Activated T-cell treated with anti-CD3 and anti-CD28 coated beads, Interleukin-2, amount 50 U/mL, for 1 hour (primary cell): ENCODE data around the gene RNF145.
"Not testable (repeated sequence)": the region's sequence is repeated elsewhere in the genome, so short reads cannot be mapped to it uniquely, and the experiment has no call there.

Experiments used
- DNase-seq: peaks from one replicate; pipeline ENCODE4 v3.0.0-alpha.2; 2020

Gene RNF145

GRCh38 chr5:159187719-159188118 is 21.6 kb downstream of the RNF145 start:
- DNase-seq = no peak

GRCh38 chr5:159186319-159186718 is 23.0 kb downstream of the RNF145 start:
- no peak for DNase-seq

GRCh38 chr5:159185773-159186172 is 23.6 kb downstream of the RNF145 start:
- DNase-seq = no peak

DNA sequence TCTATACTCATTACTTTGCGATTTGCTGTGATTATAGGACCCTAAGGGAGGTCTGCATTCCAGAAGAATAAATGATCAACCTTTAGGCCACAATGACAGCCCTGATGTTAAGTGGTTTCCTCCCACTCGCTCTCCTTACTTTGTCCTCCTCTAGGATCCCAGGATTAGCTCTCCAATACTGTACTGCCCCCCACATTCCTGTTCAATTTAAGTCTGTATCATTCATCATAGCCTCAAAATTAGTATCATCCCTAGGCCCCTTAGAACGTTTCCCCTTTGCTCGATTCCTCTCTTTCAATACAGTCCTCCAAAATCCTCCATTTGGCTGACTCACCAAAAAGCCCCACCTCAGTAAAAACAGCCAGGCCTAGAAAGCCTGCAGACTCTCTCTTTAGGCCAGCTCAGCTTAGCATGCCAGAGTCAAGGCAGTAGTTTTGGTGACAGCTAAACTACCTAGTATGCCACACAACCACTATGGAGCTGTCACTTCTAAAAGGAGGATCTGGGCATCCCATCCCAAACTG is 24.4 kb downstream of the RNF145 start:
- DNase-seq = no peak

- no peak for DNase-seq
These were observed 25.1 kb downstream of the RNF145 start for GRCh38 chr5:159184236-159184635.

DNA sequence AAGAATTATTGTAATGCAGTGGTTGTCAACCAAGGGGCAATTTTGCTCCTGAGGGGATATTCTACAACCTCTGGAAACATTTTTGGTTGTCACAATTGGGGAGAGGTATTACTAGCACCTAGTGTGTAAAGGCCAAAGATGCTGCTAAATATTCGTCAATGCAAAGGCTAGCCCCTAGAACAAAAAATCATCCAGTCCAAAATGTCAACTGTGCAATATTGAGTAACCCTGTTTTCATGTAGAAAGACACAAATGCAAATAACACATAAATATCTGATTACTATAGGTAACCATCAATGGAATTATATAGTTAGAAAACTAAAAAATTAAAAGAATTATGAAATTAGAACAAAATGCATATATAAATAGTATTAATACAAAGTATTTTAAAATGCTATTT is 26.1 kb downstream of the RNF145 start:
- DNase-seq = no peak

GRCh38 chr5:159182691-159183090 is 26.7 kb downstream of the RNF145 start:
- DNase-seq = no peak

- DNase-seq = no peak
These were observed 27.7 kb downstream of the RNF145 start for GRCh38 chr5:159181651-159182050.

DNA sequence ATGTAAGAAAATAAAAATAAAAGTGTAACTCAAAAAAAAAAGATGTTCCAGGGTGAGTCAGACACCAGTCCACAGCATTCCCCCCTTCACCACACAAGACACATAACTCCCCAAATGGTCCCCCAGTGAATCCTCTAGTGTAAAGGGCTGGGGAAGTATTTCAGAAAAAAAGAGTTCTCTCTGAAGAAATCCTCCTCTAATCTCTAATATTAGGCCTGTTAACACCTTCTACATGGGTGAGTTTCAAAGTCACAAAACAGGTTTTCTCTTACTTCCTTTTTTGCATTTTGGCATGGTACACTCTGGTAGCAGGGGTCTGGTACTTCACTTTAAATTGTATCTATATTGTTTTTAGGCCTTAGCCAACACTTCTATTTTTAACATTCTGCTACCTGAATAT is 28.2 kb downstream of the RNF145 start:
- DNase-seq = no peak

DNA sequence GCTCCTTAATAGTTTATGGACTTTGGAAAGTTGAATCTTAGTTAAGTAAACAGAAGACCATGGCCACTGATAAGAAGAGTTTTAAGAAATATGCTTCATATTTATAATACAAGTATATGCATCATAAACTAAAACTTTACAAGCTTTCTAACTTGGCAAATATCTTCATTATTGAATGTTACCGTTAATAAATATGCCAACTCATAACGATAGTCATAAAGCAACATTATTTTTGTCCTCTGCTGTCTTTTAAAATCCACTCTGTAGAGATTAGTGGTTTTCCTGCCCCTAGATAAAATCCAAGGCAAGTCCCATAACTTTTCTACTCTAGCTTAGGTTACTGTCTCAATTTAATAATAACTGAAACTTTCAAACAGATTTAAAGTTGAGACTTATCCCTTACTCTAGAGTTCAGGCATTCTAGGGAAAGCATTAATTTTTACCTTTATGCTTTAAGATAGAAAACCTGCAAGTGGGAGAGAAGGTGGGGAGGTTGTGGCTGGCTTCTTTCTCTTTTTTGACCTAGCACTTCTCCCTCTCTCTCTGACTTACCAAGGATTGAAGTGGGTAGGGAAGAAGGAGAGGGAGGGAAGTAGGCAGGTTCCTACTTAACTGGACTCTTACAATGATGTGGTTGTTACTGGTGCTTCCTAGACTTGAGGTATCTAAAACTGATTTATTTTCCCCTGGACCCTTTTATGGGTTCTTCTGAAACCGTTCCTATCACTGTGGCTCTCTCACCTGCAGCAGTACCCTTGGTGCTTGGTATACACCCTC is 29.6 kb downstream of the RNF145 start:
- no peak for DNase-seq

- DNase-seq = no peak
These were observed 30.4 kb downstream of the RNF145 start for GRCh38 chr5:159178978-159179377.

GRCh38 chr5:159175547-159175946 is 33.8 kb downstream of the RNF145 start:
- DNase-seq = no peak

DNA sequence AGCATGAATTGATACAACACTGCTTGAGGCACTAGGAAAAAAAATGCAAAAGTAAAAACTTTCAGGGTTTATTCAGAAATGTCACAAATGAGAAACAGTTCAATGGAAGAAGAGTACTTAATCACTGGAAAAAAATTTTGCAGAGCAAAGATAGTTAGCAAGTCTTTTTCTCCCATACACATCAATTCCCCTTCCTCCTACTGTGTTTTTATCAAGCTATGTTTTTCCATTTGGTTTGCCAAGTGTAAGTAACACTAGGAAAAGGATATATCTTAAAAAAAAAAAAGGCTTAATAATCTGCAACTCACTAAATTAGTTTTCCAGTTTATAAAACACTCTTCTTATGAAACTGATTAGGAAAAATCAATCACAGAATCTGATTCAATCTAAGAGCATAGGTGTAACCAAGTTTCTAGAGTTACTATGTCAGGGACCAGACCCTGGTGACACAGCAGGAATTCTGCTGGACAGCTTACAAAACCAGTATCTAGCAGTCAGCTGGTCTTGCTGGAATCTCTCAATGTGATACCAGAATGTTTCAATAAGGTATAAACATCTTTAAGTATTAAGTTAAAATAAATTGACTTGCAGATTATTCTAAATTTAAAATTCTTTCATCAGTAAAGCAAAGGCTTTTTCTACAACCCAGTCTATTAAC is 34.7 kb downstream of the RNF145 start:
- DNase-seq = no peak

DNA sequence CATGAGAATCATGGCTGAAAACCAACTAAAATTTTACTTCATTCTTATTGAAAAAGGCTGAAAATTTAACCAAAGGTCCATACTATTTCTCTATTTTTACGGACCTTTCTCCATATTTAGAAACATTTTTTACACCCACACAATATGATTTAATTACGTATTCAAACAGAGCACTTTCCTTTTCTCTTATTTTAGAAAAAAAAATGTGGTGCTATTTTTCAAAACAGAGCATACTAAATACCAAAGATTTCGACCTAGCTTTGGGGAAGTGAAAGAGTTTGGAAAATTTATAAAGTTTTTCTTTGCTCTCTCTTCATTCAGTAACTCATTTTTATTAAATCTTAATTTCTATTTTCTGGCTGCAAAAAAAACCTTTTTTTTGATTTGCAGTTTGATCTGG is 38.1 kb downstream of the RNF145 start:
- no peak for DNase-seq

DNA sequence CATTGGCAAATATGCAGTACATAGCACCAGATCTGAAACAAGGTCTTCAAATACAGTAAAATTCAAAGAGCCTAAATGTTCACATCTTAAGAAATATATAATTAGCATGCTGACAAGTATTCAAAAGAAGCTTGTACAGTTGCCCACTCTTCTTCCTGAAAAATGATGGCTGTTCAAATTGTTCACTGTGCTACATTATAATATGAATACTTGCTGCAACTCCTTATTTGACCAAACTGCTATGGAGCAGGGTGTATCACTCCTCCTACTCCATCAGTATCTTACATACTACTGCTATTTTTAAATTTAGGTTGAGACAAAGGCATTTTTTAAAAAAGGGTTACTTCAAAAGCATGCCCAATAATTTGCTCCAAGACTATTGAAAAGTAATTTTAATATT is 39.3 kb downstream of the RNF145 start:
- DNase-seq = no peak

- DNase-seq = no peak
These were observed 42.9 kb downstream of the RNF145 start for GRCh38 chr5:159166416-159166815.

- DNase-seq = no peak
These were observed 45.7 kb downstream of the RNF145 start for GRCh38 chr5:159163701-159164046.

DNA sequence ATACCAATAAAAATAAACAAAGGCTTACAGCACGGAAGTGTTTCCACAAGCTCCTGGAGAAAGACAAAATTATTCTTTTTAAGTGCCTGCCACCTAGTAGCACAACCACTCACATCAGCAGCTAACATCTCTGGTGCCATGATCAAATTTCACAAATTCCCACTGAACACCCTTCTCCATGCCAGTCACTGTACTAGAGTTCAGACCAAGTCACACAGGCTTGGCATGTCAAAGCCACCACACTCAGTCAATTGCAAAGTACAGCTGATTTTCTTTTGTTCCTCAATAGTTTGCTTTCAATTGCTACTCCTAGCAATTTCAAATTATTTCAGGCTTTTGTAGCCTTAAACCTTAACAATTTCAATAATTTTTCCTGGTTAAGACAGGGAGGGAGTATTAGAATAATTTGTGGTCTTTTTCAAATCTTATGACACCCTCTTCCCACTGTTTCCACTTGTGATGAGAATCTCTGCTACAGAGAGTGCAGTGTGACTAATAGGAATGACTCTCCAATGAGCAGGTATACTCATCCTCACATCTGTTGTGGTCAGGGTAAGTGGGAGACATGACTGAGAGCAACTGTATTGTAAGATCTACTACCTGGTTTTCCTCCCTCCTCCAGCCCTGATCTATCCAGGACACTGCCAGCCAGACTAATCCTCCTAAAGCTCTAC is 46.2 kb downstream of the RNF145 start:
- DNase-seq = no peak

- no peak for DNase-seq
These were observed 47.8 kb downstream of the RNF145 start for GRCh38 chr5:159161361-159162214.

DNA sequence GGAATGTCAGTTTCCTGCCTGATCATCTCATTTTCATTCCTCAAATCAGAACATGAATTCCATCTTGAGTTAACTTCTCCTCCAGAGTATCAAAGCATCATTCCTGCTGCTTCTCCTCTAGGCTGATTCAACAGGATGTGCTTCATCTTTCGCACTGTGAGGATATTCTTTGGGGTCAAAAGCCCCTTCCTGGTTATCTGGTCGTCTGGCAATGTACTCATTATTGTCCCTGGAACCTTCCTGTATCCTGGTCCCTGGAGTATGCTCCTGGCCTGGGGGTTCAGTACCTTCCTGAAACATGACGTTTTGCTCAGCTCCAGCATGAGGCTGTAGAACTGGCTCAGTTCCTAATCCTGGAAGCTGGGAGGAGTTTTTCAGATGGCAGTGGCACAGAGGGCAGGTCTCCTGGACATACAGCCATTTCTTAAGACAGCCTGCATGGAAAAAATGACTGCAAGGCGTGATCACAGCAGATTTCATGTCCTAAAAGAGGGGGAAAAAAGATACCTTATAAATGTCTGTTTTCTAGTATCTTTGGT is 50.7 kb downstream of the RNF145 start:
- not testable (repeated sequence) for DNase-seq

GRCh38 chr5:159157552-159157951 is 51.8 kb downstream of the RNF145 start:
- no peak for DNase-seq

DNA sequence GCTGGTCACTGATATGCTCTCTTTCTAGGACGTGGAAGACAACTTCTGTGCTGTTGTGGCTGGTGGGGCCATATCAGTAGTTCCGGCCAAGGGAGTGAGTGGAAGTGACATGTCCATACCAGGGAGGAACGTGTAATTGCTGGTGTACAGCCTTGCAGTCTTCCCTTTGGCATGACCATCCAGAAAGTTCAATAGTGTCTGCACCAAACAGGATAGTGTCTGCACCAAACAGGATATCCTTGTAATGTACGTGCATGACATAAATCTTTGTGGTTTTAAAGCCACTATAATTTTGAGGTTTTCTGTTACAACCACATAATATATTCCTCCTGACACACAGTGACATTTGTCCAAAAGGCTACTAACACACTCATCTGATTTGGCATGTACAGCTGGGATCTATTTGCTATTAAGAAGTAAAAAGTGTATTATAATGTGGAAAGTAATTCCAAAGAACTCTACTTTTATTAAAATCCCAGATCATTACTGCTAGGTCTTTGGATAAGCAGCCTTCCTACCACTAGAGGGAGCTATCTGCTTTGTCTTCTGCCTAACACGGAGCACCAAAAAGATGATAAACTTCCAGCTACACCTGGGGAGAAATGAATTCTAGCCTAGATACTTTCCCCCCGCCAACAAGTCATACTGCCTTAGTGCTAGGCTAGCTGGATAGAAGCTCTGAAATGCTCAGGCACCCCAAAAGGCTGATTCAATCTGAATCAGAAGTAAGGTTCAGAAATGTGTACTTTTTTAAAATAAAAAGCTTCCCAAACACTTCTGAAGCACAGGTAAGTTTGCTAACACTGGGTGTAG is 52.7 kb downstream of the RNF145 start:
- no peak for DNase-seq
